HEK293 (cell line): Measurements from ENCODE around the gene SFMBT2.

ENCODE experiments used
- CTCF ChIA-PET: fragments of 350-600 bp; formaldehyde crosslinking; extraction: SDS; loops from one replicate; lab custom pipeline; 2021; ENCODE audit warnings: antibody characterized with exemption; lab: Yijun Ruan, JAX
- POLR2A ChIA-PET: fragments of 300-600 bp; formaldehyde crosslinking; extraction: SDS; loops from one replicate; lab custom pipeline; 2020; ENCODE audit warnings: antibody characterized with exemption, inconsistent platforms; lab: Yijun Ruan, JAX
- H3K27ac ChIP-seq: fragments of 200-500 bp; sonication (Bioruptor generic); 2 replicates; pipeline ENCODE4 v1.5.1; 2014; ENCODE audit warnings: low read depth, low read length, control low read depth, inconsistent platforms; ENCODE audit errors: extremely low read depth
- H3K36me3 ChIP-seq, 2 experiments: fragments of 200-500 bp in 1 of 2; sonication (Bioruptor generic) in 1 of 2; 1 replicate in 1 of 2; 2 replicates in 1 of 2; pipeline ENCODE4 v1.5.1; 2014 to 2017; ENCODE audit warnings: inconsistent platforms in 2 of 2, low read length in 2 of 2; ENCODE audit not compliant: control insufficient read depth in 2 of 2, insufficient read depth in 1 of 2
- H3K4me1 ChIP-seq: fragments of 200-500 bp; sonication (Bioruptor generic); 2 replicates; pipeline ENCODE4 v1.5.1; 2014; ENCODE audit warnings: mild to moderate bottlenecking, low read length, inconsistent platforms; ENCODE audit not compliant: control insufficient read depth, insufficient read depth
- H3K4me3 ChIP-seq: 2 replicates; pipeline ENCODE4 v1.5.1; 2011; ENCODE audit warnings: low read depth, mild to moderate bottlenecking, control low read depth, low read length, moderate library complexity
- H3K9me3 ChIP-seq: fragments of 200-500 bp; sonication (Bioruptor generic); 2 replicates; pipeline ENCODE4 v1.5.1; 2014; ENCODE audit warnings: low read depth, low read length, inconsistent platforms; ENCODE audit not compliant: control insufficient read depth, insufficient read depth
- KLF16 ChIP-seq: fragments of 450-650 bp; formaldehyde crosslinking; IDR thresholded peaks from 2 replicates; pipeline ENCODE4 v1.5.1; 2017; ENCODE audit warnings: missing biosample characterization, missing genetic modification characterization
- MEIS1 ChIP-seq: sonication (generic); formaldehyde crosslinking; IDR thresholded peaks from 2 replicates; pipeline ENCODE4 v1.8.1; 2022; ENCODE audit warnings: missing genetic modification reagents, mild to moderate bottlenecking, borderline replicate concordance
- OSR2 ChIP-seq: fragments of 450-650 bp; formaldehyde crosslinking; IDR thresholded peaks from 2 replicates; pipeline ENCODE4 v1.5.1; 2016; ENCODE audit warnings: missing biosample characterization, missing genetic modification characterization
- WT1 ChIP-seq: fragments of 450-650 bp; formaldehyde crosslinking; IDR thresholded peaks from 2 replicates; pipeline ENCODE4 v1.5.1; 2016; ENCODE audit warnings: missing biosample characterization, missing genetic modification characterization
- YY2 ChIP-seq: fragments of 450-650 bp; formaldehyde crosslinking; IDR thresholded peaks from 2 replicates; pipeline ENCODE4 v1.5.1; 2016; ENCODE audit warnings: missing biosample characterization, missing genetic modification characterization
- ZBTB20 ChIP-seq: fragments of 450-650 bp; formaldehyde crosslinking; IDR thresholded peaks from 2 replicates; pipeline ENCODE4 v1.5.1; 2016; ENCODE audit warnings: missing biosample characterization, missing genetic modification characterization
- ZBTB7A ChIP-seq: fragments of 450-650 bp; formaldehyde crosslinking; IDR thresholded peaks from 2 replicates; pipeline ENCODE4 v1.5.1; 2016; ENCODE audit warnings: low read depth, missing biosample characterization, missing genetic modification characterization
- ZNF138 ChIP-seq: fragments of 450-650 bp; formaldehyde crosslinking; IDR thresholded peaks from 2 replicates; pipeline ENCODE4 v1.5.1; 2016; ENCODE audit warnings: missing biosample characterization, missing genetic modification characterization, borderline replicate concordance
- ZNF146 ChIP-seq: fragments of 450-650 bp; formaldehyde crosslinking; IDR thresholded peaks from 2 replicates; pipeline ENCODE4 v1.5.1; 2016; ENCODE audit warnings: missing biosample characterization, missing genetic modification characterization
- ZNF169 ChIP-seq: fragments of 450-650 bp; formaldehyde crosslinking; IDR thresholded peaks from 2 replicates; pipeline ENCODE4 v1.5.1; 2016; ENCODE audit warnings: missing biosample characterization, missing genetic modification characterization
- ZNF24 ChIP-seq: fragments of 450-650 bp; formaldehyde crosslinking; IDR thresholded peaks from 2 replicates; pipeline ENCODE4 v1.5.1; 2016; ENCODE audit warnings: missing biosample characterization, missing genetic modification characterization
- ZNF311 ChIP-seq: fragments of 450-650 bp; formaldehyde crosslinking; IDR thresholded peaks from 2 replicates; pipeline ENCODE4 v1.5.1; 2017; ENCODE audit warnings: missing biosample characterization, missing genetic modification characterization, borderline replicate concordance
- ZNF600 ChIP-seq: fragments of 450-650 bp; formaldehyde crosslinking; IDR thresholded peaks from 2 replicates; pipeline ENCODE4 v1.5.1; 2016; ENCODE audit warnings: missing biosample characterization, missing genetic modification characterization
- ZNF830 ChIP-seq: fragments of 450-650 bp; IDR thresholded peaks from 2 replicates; pipeline ENCODE4 v1.5.0; 2018; ENCODE audit warnings: missing biosample characterization, missing genetic modification characterization, low read depth, mild to moderate bottlenecking, moderate library complexity
- ZSCAN23 ChIP-seq: fragments of 450-650 bp; formaldehyde crosslinking; IDR thresholded peaks from 2 replicates; pipeline ENCODE4 v1.5.1; 2016; ENCODE audit warnings: missing biosample characterization, missing genetic modification characterization
- TF ChIP-seq, protein P1 (sequence below): fragments of 450-650 bp; formaldehyde crosslinking; IDR thresholded peaks from 2 replicates; pipeline ENCODE4 v1.5.1; 2016; ENCODE audit warnings: missing biosample characterization, missing genetic modification characterization
- TF ChIP-seq, protein P2 (sequence below): fragments of 450-650 bp; formaldehyde crosslinking; IDR thresholded peaks from 2 replicates; pipeline ENCODE4 v1.5.1; 2016; ENCODE audit warnings: missing biosample characterization, missing genetic modification characterization
- TF ChIP-seq, protein P3 (sequence below): fragments of 450-650 bp; formaldehyde crosslinking; IDR thresholded peaks from 2 replicates; pipeline ENCODE4 v1.5.1; 2016; ENCODE audit warnings: missing biosample characterization, missing genetic modification characterization, low read depth
- TF ChIP-seq, protein P4 (sequence below): fragments of 450-650 bp; formaldehyde crosslinking; IDR thresholded peaks from 2 replicates; pipeline ENCODE4 v1.5.1; 2017; ENCODE audit warnings: missing biosample characterization, mild to moderate bottlenecking, missing genetic modification characterization, moderate library complexity

The SFMBT2 gene

DNA sequence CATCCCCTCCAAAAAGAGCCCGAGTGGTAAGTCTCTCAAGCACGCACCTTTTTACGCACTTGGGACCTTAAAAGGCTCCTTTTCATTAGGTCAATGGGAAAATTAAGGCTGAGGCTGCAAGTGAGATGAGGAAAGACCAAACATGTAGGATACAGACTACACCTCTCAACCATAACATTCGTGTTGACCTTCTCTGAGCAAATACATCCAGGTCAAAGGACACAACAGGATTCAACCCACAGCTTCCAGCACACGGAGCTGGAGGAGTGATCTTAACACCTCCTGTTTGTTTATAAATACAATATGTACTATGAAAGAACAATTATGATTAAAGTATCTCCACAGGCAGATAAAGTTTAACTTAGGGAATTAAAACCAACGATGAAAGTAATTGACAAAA lies 9.7 kb downstream of the SFMBT2 start:
- no peaks in the 10 kb centered on the region for H3K9me3 ChIP-seq
- H3K4me3 ChIP-seq, result no peak overlapping the region
- CTCF ChIA-PET, result no interaction called here
- POLR2A ChIA-PET, result no interaction called here
- H3K36me3 ChIP-seq, result peaks cover 0 to 3% of the 10 kb centered on the region in 2 experiments; a peak in 1 of 3 replicates
- peaks cover 12% of the 10 kb centered on the region for H3K4me1 ChIP-seq
- no peak overlapping the region for H3K27ac ChIP-seq
- TF ChIP-seq ZNF169 (tag by site-specific recombination) (no peak), KLF16 (tag by site-specific recombination) (no peak), YY2 (tag by site-specific recombination) (no peak), WT1 (tag by site-specific recombination) (no peak), MEIS1 (CRISPR knock-in tag) (no peak), ZNF311 (tag by site-specific recombination) (no peak), ZBTB20 (tag by site-specific recombination) (no peak), ZNF24 (tag by site-specific recombination) (no peak), ZBTB7A (tag by site-specific recombination) (no peak), ZNF146 (tag by site-specific recombination) (no peak), ZSCAN23 (tag by site-specific recombination) (no peak), ZNF138 (tag by site-specific recombination) (no peak)
- TF ChIP-seq, protein P1, sequence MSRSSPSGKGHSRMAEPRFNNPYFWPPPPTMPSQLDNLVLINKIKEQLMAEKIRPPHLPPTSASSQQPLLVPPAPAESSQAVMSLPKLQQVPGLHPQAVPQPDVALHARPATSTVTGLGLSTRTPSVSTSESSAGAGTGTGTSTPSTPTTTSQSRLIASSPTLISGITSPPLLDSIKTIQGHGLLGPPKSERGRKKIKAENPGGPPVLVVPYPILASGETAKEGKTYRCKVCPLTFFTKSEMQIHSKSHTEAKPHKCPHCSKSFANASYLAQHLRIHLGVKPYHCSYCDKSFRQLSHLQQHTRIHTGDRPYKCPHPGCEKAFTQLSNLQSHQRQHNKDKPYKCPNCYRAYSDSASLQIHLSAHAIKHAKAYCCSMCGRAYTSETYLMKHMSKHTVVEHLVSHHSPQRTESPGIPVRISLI, result no peak
- TF ChIP-seq, protein P2, sequence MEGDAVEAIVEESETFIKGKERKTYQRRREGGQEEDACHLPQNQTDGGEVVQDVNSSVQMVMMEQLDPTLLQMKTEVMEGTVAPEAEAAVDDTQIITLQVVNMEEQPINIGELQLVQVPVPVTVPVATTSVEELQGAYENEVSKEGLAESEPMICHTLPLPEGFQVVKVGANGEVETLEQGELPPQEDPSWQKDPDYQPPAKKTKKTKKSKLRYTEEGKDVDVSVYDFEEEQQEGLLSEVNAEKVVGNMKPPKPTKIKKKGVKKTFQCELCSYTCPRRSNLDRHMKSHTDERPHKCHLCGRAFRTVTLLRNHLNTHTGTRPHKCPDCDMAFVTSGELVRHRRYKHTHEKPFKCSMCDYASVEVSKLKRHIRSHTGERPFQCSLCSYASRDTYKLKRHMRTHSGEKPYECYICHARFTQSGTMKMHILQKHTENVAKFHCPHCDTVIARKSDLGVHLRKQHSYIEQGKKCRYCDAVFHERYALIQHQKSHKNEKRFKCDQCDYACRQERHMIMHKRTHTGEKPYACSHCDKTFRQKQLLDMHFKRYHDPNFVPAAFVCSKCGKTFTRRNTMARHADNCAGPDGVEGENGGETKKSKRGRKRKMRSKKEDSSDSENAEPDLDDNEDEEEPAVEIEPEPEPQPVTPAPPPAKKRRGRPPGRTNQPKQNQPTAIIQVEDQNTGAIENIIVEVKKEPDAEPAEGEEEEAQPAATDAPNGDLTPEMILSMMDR (tag by site-specific recombination), result no peak
- TF ChIP-seq, protein P3, sequence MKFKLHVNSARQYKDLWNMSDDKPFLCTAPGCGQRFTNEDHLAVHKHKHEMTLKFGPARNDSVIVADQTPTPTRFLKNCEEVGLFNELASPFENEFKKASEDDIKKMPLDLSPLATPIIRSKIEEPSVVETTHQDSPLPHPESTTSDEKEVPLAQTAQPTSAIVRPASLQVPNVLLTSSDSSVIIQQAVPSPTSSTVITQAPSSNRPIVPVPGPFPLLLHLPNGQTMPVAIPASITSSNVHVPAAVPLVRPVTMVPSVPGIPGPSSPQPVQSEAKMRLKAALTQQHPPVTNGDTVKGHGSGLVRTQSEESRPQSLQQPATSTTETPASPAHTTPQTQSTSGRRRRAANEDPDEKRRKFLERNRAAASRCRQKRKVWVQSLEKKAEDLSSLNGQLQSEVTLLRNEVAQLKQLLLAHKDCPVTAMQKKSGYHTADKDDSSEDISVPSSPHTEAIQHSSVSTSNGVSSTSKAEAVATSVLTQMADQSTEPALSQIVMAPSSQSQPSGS, result no peak
- TF ChIP-seq, protein P4, sequence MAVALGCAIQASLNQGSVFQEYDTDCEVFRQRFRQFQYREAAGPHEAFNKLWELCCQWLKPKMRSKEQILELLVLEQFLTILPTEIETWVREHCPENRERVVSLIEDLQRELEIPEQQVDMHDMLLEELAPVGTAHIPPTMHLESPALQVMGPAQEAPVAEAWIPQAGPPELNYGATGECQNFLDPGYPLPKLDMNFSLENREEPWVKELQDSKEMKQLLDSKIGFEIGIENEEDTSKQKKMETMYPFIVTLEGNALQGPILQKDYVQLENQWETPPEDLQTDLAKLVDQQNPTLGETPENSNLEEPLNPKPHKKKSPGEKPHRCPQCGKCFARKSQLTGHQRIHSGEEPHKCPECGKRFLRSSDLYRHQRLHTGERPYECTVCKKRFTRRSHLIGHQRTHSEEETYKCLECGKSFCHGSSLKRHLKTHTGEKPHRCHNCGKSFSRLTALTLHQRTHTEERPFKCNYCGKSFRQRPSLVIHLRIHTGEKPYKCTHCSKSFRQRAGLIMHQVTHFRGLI, result no peak

DNA sequence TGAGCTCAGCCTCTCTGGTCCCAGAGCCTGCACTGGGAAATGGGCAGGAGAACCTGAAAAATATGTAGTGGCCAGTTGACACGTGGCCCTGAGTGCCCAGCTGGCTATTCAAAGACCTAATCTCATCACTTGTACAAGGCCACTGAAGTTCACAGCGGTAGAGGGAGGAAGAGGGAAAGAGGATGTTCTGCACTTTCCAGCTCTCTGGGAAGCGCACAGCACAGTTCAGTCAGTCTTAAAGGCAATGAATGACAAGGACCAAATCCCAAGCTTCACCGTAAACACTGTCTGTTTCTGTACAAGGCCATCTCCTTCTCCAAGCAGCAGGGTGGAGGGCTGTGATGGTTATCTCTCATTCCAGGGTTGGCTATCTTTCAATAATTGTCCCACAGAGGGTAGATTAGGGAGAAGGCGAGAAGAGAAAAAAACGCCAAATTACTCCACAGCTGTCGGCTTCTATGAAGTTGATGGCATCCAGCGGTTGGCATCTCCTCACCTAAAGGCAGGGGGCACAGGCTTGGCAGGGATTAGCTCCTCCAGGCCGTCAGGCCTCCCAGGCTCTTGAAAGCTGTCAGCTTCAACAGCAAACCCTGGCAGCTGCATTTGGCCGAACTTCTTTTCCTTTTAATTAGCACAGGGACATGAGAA lies 10.6 kb downstream of the SFMBT2 start:
- H3K27ac ChIP-seq, result no peak overlapping the region
- peaks cover 0 to 2% of the 10 kb centered on the region in 2 experiments; a peak in 1 of 3 replicates for H3K36me3 ChIP-seq
- peaks cover 12% of the 10 kb centered on the region for H3K4me1 ChIP-seq
- H3K9me3 ChIP-seq, result no peaks in the 10 kb centered on the region
- POLR2A ChIA-PET, result no interaction called here
- no peak overlapping the region for H3K4me3 ChIP-seq
- CTCF ChIA-PET, result interaction anchor here (0.6 kb wide), 1 partner anchor 43 kb away, joined by 3 read pairs; no protein-coding TSS in a partner anchor
- TF ChIP-seq ZNF600 (tag by site-specific recombination) (peak; percentile 86), OSR2 (tag by site-specific recombination) (no peak), ZNF830 (tag by site-specific recombination) (no peak)
- TF ChIP-seq, all 188 proteins: peak for 1
